Transverse colon (tissue), 3 donors: ENCODE results near the gene GOT2.

Source experiments
- EP300 ChIP-seq: sonication (generic); formaldehyde crosslinking; IDR thresholded peaks from one replicate; pipeline ENCODE4 v1.6.1; 2017; ENCODE audit warnings: antibody characterized with exemption, low read depth
- POLR2A ChIP-seq: fragments of 450-650 bp; IDR thresholded peaks from one replicate; pipeline ENCODE4 v1.6.1; 2016; ENCODE audit warnings: antibody characterized with exemption, mild to moderate bottlenecking, moderate library complexity
- POLR2AphosphoS5 ChIP-seq, 3 donors: sonication (generic); formaldehyde crosslinking; IDR thresholded peaks; one replicate each; pipeline ENCODE4 v1.6.1; 2016; ENCODE audit warnings: antibody characterized with exemption in 3 of 3

DNA sequence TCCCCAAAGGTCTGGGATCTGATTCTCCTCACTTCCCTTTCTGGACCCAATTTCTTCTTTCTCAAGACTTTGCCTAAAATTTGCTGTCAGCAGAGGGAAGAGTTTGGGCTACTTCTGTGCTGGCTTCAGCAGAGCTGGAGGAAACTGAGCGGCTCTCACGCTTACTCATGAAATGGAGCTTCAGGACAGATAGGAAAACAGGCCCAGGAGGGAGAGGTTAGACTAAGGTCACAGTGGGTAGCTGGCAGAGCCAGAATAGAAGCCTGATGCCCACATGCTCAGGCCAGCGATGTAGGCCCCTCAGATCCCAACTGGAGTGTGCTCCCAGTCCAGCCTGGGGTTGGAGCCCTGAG is 50.1 kb downstream of the GOT2 start:
- no peak for TF ChIP-seq POLR2A
- TF ChIP-seq POLR2AphosphoS5 (IDR thresholded peaks at IDR 0.05) = no peak
- TF ChIP-seq EP300 = no peak
